IPS-18c (cell line): ENCODE results near the gene C17orf67.

Experiments
- H3K4me3 ChIP-seq: 2 replicates; pipeline ENCODE4 v1.7.0; 2013; ENCODE audit warnings: low read depth, mild to moderate bottlenecking, low read length, moderate library complexity; ENCODE audit not compliant: insufficient read depth
- H3K9me3 ChIP-seq: one replicate; pipeline ENCODE4 v1.6.1; 2013; ENCODE audit warnings: mild to moderate bottlenecking, low read length, moderate library complexity; ENCODE audit not compliant: control insufficient read depth, insufficient read depth

C17orf67 gene, protein sequence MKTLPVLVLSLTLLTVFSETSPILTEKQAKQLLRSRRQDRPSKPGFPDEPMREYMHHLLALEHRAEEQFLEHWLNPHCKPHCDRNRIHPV

DNA sequence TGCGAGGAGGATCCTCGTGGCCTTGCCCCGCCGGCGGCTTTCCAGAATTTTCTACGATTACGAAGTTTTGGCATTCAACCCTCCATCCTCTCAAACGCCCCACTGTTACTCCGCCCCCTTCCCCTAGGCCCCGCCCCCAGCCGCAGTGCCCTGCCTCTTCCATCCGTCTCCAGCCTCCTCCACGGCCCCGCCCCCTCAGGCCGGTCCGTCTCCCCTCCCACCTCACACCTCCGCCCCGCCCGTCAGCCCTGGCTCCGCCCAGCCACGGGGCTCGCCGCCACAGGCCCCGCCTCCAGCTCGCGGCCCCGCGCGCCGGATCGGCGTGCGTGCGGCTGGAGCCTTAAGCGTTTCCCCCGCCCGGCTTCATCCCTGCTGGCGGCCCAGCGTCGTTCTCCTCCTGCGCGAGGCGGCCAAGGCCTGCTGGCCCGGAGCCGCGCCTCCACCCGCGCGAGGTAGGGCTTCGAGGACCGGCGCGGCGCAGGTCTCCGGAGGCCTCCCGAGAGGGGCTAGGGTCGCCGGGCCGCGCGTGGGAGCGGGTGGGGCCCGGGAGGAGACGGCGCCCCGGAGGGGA, at the start of gene C17orf67, which contains the start of gene DGKE:
Gene C17orf67 (minus strand): TSS at position 112 of the 571 bp plus-strand sequence. CDS start 18,110 bp downstream, outside the sequence.
Gene DGKE (plus strand): TSS at position 343 of the 571 bp plus-strand sequence. CDS start 645 bp downstream, outside the sequence.
- Histone ChIP-seq H3K4me3 (peak within 1 kb of the TSS; percentile 69), H3K9me3 (peaks cover 5% of the 10 kb centered on the region)

DNA sequence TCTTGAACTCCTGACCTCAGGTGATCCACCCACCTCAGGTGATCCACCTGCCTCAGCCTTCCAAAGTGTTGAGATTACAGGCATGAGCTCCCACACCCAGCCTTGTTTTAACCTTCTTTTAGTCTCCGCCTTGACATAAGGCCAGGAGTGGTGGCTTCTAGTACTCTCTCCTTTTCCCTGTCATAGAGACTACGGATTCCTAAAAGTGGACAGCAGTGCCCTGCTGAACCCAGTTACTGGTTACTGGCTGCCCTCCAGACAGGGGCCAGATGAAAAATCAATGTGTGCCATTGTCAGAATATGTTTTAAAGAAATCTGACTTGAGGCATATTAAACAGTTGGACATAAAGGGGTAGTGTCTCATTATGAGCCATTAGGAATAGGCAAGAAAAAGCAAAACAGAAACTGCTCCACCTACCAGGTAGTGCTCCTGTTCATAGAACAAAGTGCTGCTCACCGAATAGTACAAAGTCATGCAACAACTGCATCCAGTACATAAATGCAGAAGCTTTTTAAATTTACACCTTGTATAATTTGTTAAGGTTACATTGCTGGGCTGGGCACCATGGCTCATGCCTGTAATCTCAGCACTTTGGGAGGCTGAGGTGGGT, 48.1 kb upstream of the C17orf67 start:
- Histone ChIP-seq H3K9me3 (no peaks in the 10 kb centered on the region), H3K4me3 (no peak overlapping the region)

DNA sequence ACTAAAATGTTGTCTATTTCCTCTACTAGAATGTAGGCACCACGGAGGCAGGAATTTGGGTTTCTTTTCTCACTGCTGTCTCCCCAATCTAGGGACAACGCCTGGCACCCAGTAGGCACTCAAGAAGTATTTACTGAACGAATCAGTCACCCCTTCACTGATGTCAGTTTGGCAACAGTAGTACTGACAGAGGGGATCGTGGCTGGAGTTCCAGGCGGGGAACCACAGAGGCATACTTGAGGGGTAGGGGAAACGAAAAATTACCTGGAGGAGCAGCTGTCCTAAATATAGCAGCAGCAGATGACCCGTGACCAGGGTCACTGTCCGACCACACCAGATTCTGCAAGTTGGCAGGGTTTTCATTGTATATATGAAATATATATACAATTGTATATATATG, 46.9 kb upstream of the C17orf67 start:
- no peak overlapping the region for H3K4me3 ChIP-seq
- H3K9me3 ChIP-seq = no peaks in the 10 kb centered on the region

DNA sequence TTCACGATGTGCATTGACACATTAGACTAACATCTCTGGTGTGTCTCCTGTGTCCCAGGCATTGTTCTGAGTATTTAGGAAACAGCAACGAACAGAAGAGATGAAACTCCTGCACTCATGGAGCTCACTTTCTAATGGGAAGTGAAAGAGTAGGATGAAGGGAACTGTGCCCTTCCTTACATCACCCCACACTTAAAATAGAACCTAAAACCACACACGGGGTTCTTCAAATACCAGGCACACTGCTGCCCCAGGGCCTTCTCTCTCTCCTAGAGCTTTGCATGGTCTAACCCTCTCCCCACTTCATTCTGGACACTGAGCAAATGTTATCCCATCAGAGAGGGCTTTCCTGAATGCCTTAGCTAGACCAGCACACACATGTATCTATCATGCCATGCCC, 46.4 kb upstream of the C17orf67 start:
- Histone ChIP-seq H3K4me3 (no peak overlapping the region), H3K9me3 (no peaks in the 10 kb centered on the region)

DNA sequence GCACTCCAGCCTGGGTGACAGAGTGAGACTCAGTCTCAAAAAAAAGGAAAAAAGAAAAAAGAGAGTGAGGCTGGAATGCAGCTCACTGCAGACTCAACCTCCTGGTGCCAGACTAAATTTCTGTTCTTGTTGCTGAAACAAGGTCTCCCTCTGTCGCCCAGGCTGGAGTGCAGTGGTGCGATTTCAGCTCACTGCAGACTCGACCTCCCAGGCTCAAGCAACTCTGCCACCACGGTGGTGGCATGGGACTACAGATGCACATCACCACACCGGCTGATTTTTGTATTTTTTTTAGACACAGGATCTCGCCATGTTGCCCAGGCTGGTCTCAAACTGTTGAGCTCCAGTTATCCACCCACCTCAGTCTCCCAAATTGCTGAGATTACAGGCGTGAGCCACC, 45.6 kb upstream of the C17orf67 start:
- Histone ChIP-seq H3K4me3 (no peak overlapping the region), H3K9me3 (no peaks in the 10 kb centered on the region)

DNA sequence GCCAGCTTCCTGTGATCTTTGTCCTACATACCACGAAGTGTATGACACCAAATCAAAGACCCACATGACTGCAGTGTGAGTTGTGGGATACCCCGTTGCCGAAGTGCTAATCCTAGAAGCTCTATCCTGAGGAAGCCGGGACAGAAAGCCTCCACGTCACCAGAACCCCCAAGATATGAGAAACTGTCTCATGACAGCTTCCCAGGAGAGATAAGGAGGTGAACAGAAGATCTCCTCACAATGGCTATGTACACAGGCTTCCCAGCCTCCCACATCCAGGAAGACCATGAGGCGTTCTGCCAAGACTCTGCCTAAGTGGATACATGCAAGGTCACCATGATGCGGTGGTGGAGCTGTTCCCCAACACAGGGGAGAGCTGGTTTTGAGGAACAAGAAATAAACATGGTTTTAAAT, 43.1 kb upstream of the C17orf67 start:
- Histone ChIP-seq H3K9me3 (no peaks in the 10 kb centered on the region), H3K4me3 (no peak overlapping the region)

DNA sequence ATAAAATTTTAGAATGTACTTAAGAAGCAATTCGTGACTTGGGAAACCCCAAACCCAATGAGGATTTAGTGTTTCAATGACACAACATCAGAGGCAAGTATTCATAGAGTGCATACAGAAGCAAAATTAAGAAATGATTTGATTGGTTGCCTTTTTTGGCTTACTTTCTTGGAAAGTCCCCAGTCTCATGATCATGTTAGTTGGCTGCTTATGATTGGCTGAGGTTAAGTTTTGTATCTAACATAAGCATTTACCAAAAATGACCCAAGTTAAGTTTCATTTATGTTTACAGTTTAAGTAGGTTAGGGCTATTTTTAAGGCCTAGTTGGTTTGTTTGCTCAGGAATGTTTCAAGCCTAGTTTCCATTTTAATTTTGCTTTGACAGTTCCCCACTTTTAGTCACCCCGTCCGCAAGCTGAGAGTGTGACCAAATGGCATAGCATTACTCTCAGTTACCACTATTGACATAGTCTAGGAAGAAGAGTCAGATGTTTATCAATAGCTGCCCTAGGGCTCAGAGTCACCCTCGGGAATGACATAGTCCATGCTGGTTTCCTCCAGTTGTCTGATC, 36.4 kb upstream of the C17orf67 start:
- H3K4me3 ChIP-seq = no peak overlapping the region
- no peaks in the 10 kb centered on the region for H3K9me3 ChIP-seq

DNA sequence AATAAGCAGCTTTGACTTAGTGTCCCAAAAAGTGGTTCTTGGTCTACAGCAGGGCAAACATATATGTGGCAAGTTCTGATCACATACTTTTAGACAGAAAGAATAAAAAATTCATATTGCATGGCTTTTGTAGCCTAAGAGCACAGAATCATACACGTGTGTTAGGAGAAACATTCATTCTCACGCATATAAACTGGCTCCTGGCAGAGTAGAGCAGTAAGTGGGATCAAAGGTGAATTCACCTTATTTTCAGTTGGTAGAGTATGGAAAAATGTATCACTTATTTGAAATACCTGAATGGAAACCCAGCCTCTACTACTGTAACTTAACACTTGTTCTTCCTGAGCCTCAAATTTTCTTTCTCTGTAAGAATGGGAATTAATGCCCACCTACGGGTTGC, 35.0 kb upstream of the C17orf67 start:
- Histone ChIP-seq H3K4me3 (no peak overlapping the region), H3K9me3 (no peaks in the 10 kb centered on the region)

DNA sequence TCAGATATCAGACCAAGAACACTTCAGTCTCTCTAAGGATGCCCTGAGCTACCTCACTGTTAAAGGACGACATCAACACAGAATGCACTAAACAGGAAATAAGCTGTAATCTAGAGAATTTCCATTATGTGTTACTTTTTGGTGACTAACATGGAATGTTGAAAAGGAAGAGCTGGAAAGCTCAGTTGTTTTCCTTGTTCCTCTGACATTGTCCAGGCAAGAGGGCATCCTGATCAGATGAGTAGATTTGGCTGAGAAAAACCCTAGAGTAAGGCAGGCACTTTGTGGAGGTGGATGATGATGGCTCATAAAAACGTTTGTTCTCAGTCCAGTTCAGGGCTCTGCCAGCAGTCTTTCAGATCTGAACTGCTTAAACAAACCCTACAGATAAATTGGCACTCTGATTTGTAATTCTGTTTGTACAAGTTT, 34.2 kb upstream of the C17orf67 start:
- Histone ChIP-seq H3K9me3 (no peaks in the 10 kb centered on the region), H3K4me3 (no peak overlapping the region)

DNA sequence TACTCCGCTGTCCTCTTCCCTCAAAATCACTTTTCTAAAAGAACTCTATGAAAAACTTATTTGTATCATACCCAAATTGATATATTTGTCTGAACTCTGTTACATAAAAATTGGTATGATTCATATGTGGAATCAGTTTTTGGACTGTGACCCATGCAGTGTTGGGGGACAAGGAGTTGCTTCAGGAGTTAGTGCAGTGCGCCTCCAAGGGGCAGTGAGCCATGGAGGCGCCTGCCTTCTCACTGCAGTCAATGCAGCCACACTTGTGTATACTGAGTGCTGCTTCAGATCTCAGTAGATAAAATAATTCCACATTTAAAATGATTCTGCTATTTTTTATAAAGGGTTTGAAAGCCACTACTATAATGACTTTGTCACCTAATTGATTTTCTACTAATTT, 32.8 kb upstream of the C17orf67 start:
- Histone ChIP-seq H3K9me3 (no peaks in the 10 kb centered on the region), H3K4me3 (no peak overlapping the region)

DNA sequence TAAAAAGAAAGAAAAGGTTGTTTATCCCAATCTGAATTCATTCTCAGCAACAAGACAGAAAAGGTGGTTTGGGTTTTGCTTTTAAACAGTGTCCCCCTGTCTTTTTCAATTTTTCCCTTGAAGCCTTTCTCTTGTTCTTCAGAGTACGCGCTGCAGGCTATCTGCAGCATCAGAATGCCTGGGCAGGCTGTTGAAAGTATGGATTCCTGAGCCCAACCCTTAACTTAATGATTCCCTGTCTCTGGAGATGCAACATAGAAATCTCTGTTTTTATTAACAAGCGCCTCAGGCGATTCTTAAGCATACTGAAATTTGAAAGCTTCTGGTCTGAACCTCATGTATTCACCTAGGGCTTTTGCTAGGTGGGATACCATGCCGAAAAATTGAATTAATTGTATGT, 32.4 kb upstream of the C17orf67 start:
- Histone ChIP-seq H3K9me3 (no peaks in the 10 kb centered on the region), H3K4me3 (no peak overlapping the region)

DNA sequence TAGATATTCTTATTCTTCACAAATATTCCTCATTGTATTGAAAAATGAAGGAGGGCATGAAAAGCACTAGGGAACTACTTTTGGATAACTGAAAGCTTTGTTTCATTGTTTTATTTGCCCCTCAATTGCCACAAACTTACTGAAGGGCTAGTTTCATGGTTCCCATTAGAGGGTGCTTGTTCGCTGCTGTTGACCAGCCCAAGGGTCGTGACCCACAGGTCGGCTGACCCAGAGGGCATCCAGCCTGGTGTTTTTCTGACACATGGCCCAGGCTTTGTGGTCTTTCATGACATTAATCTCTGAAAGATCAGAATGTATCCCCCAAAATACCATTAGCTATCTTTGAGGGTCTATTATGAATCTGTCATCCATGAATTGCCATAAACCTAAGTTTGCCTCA, 30.3 kb upstream of the C17orf67 start:
- Histone ChIP-seq H3K9me3 (no peaks in the 10 kb centered on the region), H3K4me3 (no peak overlapping the region)

DNA sequence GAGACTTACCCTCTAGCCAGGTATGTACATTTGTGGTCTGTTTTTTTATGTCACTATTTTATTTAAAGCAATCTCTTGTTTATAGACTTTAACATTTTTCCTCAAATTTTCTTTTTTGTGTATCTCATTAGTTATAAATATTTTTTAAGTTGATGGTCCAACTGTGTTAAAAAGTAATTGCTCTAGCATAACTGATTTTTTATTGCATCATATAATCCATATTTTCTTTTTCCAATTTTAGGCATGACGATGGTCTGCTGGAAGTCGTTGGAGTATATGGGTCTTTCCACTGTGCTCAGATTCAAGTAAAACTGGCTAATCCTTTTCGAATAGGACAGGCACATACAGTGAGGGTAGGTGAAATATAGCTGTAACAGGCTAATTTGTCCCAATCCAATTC, 28.2 kb upstream of the C17orf67 start:
- Histone ChIP-seq H3K9me3 (no peaks in the 10 kb centered on the region), H3K4me3 (no peak overlapping the region)

DNA sequence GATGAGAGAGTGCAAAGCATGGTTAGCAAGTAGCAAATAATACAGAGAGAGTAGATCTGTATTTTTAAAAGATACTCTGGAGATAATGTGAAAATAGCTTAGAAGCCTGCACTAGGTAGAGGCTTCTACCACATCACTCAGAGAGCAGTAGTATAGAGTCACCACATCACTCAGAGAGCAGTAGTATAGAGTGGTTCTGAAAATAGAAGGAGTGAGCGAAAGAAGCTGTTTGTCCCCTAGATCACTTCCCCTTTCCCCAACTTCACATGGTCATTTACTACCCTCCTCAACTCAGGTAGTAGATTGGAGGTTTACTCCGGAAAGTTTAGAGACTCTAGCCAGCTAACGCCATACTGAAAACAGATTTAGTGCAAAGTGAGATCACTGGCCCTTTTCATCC, 17.3 kb upstream of the C17orf67 start:
- no peaks in the 10 kb centered on the region for H3K9me3 ChIP-seq
- no peak overlapping the region for H3K4me3 ChIP-seq

DNA sequence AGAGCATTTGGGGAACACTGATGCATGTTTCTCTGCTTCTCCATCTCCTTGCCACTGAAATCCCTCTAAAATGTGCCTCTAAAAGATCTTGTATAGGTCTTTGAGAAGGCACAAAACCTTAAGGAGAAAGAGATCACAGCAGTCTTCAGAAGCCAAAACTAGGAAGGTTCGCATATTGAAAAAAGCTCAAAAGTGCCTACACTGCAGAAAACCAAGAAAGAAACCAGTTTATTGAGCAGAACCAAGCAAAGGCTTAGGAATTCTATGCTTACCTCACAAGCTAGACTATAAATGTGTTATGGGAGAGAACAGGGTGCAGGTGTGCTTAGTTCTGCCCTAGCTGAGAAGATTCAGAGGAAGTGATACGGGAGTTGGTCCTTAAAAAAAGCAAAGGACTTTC, 16.9 kb upstream of the C17orf67 start:
- Histone ChIP-seq H3K4me3 (no peak overlapping the region), H3K9me3 (no peaks in the 10 kb centered on the region)

DNA sequence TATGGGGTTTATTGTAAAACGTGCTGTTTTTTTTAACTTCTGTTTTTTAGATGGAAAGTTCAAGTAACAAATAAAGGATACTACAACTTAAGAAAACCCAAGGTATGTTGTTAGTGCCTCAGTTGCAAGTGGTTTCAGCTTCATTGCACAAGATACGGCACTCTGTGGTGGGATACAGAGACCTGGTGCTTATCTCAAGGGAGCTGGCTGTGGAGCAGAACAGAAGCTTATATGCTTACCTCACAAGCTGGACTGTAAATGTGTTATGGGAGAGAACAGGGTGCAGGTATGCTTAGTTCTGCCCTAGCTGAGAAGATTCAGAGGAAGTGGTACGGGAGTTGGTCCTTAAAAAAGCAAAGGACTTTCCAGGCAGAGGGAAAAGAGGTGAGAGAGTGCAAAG, 15.4 kb upstream of the C17orf67 start:
- Histone ChIP-seq H3K4me3 (no peak overlapping the region), H3K9me3 (no peaks in the 10 kb centered on the region)

DNA sequence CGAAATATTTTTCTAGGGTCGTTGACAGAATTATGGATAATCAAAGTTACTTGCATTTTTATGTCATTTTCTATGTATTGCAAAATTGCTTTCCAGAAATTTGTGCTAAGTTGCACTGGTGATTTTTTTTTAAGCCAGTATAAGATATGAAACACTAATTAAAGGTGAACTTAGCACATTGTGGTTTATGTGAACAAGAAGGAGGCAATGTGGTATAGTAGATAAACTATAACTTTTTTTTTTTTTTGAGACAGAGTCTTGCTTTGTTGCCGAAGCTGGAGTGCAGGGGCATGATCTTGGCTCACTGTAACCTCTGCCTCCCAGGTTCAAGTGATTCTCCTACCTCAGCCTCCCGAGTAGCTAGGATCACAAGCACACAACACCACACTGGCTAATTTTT, 13.4 kb upstream of the C17orf67 start:
- Histone ChIP-seq H3K9me3 (no peaks in the 10 kb centered on the region), H3K4me3 (no peak overlapping the region)

DNA sequence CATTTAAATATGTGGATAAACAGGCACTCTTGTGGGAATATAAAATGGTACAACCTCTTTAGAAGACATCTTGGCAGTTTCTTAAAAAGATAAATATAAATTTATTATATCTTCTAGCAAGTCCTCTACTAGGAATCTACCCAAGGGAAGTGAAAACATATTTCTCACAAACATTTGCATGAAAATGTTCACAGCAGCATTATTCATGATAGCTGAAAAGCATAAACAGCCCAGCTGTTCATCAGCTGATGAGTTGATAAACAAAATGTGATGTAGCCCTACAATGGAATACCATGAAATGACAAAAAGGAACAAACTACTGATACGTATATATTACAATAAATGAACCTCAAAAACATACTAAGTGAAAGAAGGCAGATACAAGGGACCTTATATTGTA, 12.2 kb upstream of the C17orf67 start:
- no peak overlapping the region for H3K4me3 ChIP-seq
- no peaks in the 10 kb centered on the region for H3K9me3 ChIP-seq
